SU-DHL-6 (cell line): ENCODE measurements around the gene TP73.
"Not testable (repeated sequence)": the region's sequence is repeated elsewhere in the genome, so short reads cannot be mapped to it uniquely, and the experiment has no call there.

Experiments
- H2AFZ ChIP-seq: fragments of 200-600 bp; sonication (generic); 2 replicates; pipeline ENCODE4 v1.6.1; 2014; ENCODE audit warnings: low read depth, mild to moderate bottlenecking, moderate library complexity, mixed read lengths, antibody characterized with exemption, low read length; ENCODE audit not compliant: severe bottlenecking
- H3F3A ChIP-seq: fragments of 200-600 bp; shearing (Covaris generic); 2 replicates; pipeline ENCODE4 v1.6.0; 2016; ENCODE audit warnings: antibody characterized with exemption, mild to moderate bottlenecking; ENCODE audit not compliant: insufficient read depth
- H3K27ac ChIP-seq: fragments of 200-600 bp; sonication (generic); 2 replicates; pipeline ENCODE4 v1.5.1; 2016; ENCODE audit warnings: low read depth, mild to moderate bottlenecking, low read length, moderate library complexity, mixed read lengths
- H3K27me3 ChIP-seq: fragments of 200-600 bp; sonication (generic), shearing (Covaris generic); 2 replicates; pipeline ENCODE4 v1.6.0; 2014; ENCODE audit warnings: mild to moderate bottlenecking, low read length
- H3K36me3 ChIP-seq: fragments of 200-600 bp; sonication (generic); 2 replicates; pipeline ENCODE4 v1.6.1; 2014; ENCODE audit warnings: mild to moderate bottlenecking, low read length, mixed read lengths
- H3K4me2 ChIP-seq: fragments of 300-600, 200-600 bp; shearing (Covaris generic), sonication (generic); 2 replicates; pipeline ENCODE4 v1.6.0; 2014; ENCODE audit warnings: low read length, low read depth, mild to moderate bottlenecking; ENCODE audit not compliant: poor library complexity, severe bottlenecking
- H3K4me3 ChIP-seq: fragments of 200-600 bp; sonication (generic); 2 replicates; pipeline ENCODE4 v1.5.1; 2014; ENCODE audit warnings: antibody characterized with exemption, low read length, mild to moderate bottlenecking, mixed read lengths; ENCODE audit not compliant: insufficient read depth, poor library complexity, severe bottlenecking
- H3K79me2 ChIP-seq: fragments of 200-600 bp; sonication (generic); 2 replicates; pipeline ENCODE4 v1.6.1; 2014; ENCODE audit warnings: mild to moderate bottlenecking, low read length, moderate library complexity; ENCODE audit not compliant: insufficient read depth
- H3K9ac ChIP-seq: fragments of 200-600 bp; sonication (generic); 2 replicates; pipeline ENCODE4 v1.7.0; 2014; ENCODE audit warnings: mild to moderate bottlenecking, low read length
- H3K9me2 ChIP-seq: fragments of 200-600 bp; sonication (generic); replicated peaks from 2 replicates; pipeline ENCODE4 v1.6.1; 2014; ENCODE audit warnings: low read length; ENCODE audit not compliant: insufficient read depth
- H3K9me3 ChIP-seq: fragments of 200-600 bp; sonication (generic); 2 replicates; pipeline ENCODE4 v1.6.1; 2014; ENCODE audit warnings: low read length, mixed read lengths; ENCODE audit not compliant: insufficient read depth
- H4K20me1 ChIP-seq: fragments of 200-600 bp; sonication (generic); 2 replicates; pipeline ENCODE4 v1.6.1; 2014; ENCODE audit warnings: low read depth, mild to moderate bottlenecking, antibody characterized with exemption, low read length, moderate library complexity, mixed read lengths
- EZH2phosphoT487 ChIP-seq: fragments of 200-600 bp; sonication (generic), shearing (Covaris generic); conservative IDR thresholded peaks from 2 replicates; pipeline ENCODE4 v1.6.1; 2018; ENCODE audit warnings: mild to moderate bottlenecking, antibody characterized with exemption, low read length, moderate library complexity, mixed read lengths
- TF ChIP-seq, protein P1 (sequence below): fragments of 200-600 bp; sonication (generic); IDR thresholded peaks from one replicate; pipeline ENCODE4 v1.5.1; 2017; ENCODE audit warnings: antibody characterized with exemption, mild to moderate bottlenecking, low read length, moderate library complexity; ENCODE audit not compliant: insufficient read depth, poor library complexity, severe bottlenecking

TP73 gene

DNA sequence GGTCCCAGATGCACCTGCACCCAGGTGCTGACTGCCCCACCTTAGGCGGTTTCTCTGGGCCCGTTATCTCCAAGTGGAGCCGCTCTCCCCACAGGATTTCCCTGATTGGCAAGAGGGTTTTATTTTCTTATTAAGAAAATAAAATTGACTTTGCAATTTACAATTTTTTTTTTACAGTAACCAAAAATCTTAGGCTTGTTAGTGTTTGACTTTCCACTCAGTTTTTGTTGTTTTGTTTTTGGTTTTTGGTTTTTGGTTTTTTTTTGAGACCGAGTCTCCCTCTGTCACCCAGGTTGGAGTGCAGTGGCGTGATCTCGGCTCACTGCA lies 95.2 kb downstream of the TP73 start:
- peak overlapping the region; percentile 19 for H2AFZ ChIP-seq
- no peaks in the 10 kb centered on the region for H4K20me1 ChIP-seq
- H3K9me2 ChIP-seq = no peaks in the 10 kb centered on the region
- TF ChIP-seq EZH2phosphoT487 = no peak
- TF ChIP-seq, protein P1, sequence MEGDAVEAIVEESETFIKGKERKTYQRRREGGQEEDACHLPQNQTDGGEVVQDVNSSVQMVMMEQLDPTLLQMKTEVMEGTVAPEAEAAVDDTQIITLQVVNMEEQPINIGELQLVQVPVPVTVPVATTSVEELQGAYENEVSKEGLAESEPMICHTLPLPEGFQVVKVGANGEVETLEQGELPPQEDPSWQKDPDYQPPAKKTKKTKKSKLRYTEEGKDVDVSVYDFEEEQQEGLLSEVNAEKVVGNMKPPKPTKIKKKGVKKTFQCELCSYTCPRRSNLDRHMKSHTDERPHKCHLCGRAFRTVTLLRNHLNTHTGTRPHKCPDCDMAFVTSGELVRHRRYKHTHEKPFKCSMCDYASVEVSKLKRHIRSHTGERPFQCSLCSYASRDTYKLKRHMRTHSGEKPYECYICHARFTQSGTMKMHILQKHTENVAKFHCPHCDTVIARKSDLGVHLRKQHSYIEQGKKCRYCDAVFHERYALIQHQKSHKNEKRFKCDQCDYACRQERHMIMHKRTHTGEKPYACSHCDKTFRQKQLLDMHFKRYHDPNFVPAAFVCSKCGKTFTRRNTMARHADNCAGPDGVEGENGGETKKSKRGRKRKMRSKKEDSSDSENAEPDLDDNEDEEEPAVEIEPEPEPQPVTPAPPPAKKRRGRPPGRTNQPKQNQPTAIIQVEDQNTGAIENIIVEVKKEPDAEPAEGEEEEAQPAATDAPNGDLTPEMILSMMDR = no peak
- no peak overlapping the region for H3K27ac ChIP-seq
- H3K9me3 ChIP-seq = no peaks in the 10 kb centered on the region
- peak overlapping the region; percentile 59 for H3K4me2 ChIP-seq
- H3K36me3 ChIP-seq = no peaks in the 10 kb centered on the region
- no peaks in the 10 kb centered on the region for H3K27me3 ChIP-seq
- H3K9ac ChIP-seq = no peak overlapping the region
- H3K79me2 ChIP-seq = no peaks in the 10 kb centered on the region
- H3F3A ChIP-seq = no peaks in the 10 kb centered on the region
- peak overlapping the region; percentile 53 for H3K4me3 ChIP-seq

DNA sequence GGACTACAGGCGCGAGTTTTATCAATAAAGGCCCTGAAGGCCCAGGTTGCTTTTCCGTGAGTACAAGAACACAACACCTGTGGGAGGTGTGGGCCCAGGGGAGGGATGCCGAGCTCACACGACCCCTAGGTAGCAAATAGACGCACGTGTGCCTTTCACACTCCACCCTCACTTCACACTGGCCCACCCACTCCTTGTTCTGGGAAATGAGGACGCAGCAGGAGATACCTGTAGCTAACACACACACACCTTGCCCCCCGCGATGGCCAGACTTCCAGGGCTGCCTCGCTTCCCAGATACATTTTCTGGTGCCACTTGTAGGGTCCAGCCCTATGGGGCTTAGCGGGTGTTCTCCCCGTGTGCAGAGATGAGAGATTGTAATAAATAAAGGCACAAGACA lies 95.6 kb downstream of the TP73 start:
- Histone ChIP-seq H3K27me3 (no peaks in the 10 kb centered on the region), H3K79me2 (no peaks in the 10 kb centered on the region), H3K36me3 (no peaks in the 10 kb centered on the region), H3K9me3 (no peaks in the 10 kb centered on the region), H2AFZ (no peak overlapping the region), H3K9ac (no peak overlapping the region), H3F3A (no peaks in the 10 kb centered on the region), H3K4me2 (peak overlapping the region; percentile 59), H3K27ac (no peak overlapping the region), H4K20me1 (no peaks in the 10 kb centered on the region), H3K9me2 (no peaks in the 10 kb centered on the region), H3K4me3 (peak overlapping the region; percentile 53)
- TF ChIP-seq, protein P1 = no peak

DNA sequence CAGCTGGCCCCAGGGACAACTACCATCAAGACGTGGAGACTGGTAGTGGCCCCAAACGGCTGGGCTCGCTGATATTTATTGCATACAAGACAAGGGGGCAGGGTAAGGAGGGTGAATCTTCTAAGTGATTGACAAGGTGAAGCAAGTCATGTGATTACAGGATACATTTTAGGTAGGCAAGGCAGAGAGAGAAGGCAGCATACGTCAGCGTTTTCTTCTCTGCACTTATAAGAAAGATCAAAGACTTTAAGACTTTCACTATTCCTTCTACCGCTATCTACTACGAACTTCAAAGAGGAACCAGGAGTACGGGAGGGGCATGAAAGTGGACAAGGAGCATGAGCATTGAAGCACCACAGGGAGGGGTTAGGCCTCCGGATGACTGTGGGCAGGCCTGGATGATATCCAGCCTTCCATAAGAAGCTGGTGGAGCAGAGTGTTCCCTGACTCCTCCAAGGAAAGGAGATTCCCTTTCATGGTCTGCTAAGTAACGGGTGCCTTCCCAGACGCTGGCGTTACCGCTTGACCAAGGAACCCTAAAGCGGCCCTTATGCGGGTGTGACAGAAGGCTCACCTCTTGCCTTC lies 96.1 kb downstream of the TP73 start:
- H3K9ac ChIP-seq, H3K4me3 ChIP-seq, H3K79me2 ChIP-seq, H4K20me1 ChIP-seq, H3K9me3 ChIP-seq, H3K4me2 ChIP-seq, H3K27me3 ChIP-seq, H2AFZ ChIP-seq, H3F3A ChIP-seq, H3K27ac ChIP-seq, H3K36me3 ChIP-seq, H3K9me2 ChIP-seq: not testable (repeated sequence)

DNA sequence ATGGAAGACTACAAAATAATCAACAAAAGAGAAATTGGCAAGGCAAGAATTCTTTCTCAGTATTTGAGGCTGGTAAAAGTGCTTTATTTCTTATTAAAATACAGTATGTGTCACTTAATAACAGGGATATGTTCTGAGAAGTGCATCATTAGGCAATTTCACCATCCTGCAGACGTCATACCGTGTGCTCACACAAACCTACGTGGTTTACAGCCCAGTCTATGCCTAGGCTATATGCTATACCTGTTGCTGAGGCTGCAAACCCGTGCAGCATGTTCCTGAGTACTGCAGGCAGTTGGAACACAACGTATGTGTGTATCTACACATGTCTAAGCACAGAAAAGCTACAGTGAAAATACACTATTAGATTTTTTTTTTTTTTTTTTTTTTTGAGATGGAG lies 97.2 kb downstream of the TP73 start:
- no peak for TF ChIP-seq EZH2phosphoT487
- TF ChIP-seq, protein P1 = no peak
- Histone ChIP-seq H3K4me3 (no peak overlapping the region), H4K20me1 (no peaks in the 10 kb centered on the region), H3K4me2 (no peak overlapping the region), H2AFZ (no peak overlapping the region), H3K9me2 (no peaks in the 10 kb centered on the region), H3K9me3 (no peaks in the 10 kb centered on the region), H3K27me3 (no peaks in the 10 kb centered on the region), H3F3A (no peaks in the 10 kb centered on the region), H3K36me3 (no peaks in the 10 kb centered on the region), H3K9ac (no peak overlapping the region), H3K27ac (no peak overlapping the region), H3K79me2 (no peaks in the 10 kb centered on the region)
